HepG2 (cell line): ENCODE results near the gene COPS4. TPM values are rescaled to one million over a fixed set of nuclear protein-coding genes. Genes with fewer than 3 reads are reported as not detected.

Experiments used
- GATA4 ChIP-seq: sonication (generic); IDR thresholded peaks from 2 replicates; pipeline ENCODE4 v1.6.1; 2016; ENCODE audit warnings: antibody characterized with exemption, low read depth, borderline replicate concordance
- JUNB ChIP-seq: sonication (generic); formaldehyde crosslinking; IDR thresholded peaks from 2 replicates; pipeline ENCODE4 v1.8.0; 2022; ENCODE audit warnings: missing genetic modification reagents, mild to moderate bottlenecking, borderline replicate concordance
- MYNN ChIP-seq: sonication (generic); formaldehyde crosslinking; IDR thresholded peaks from 2 replicates; pipeline ENCODE4 v1.4.0; 2020; ENCODE audit warnings: mild to moderate bottlenecking, low read depth, missing genetic modification reagents
- NFIB ChIP-seq: sonication (generic); formaldehyde crosslinking; IDR thresholded peaks from 2 replicates; pipeline ENCODE4 v1.9.0; 2021; ENCODE audit warnings: missing genetic modification reagents, mild to moderate bottlenecking, borderline replicate concordance
- PRPF4 ChIP-seq: fragments of 200-400 bp; formaldehyde crosslinking; IDR thresholded peaks from 2 replicates; pipeline ENCODE4 v1.6.1; 2016; ENCODE audit warnings: low read length, low read depth; ENCODE audit not compliant: poor library complexity, severe bottlenecking
- THAP11 ChIP-seq: IDR thresholded peaks from 2 replicates; pipeline ENCODE4 v1.6.1; 2016; ENCODE audit warnings: missing biosample characterization, missing genetic modification reagents
- ZNF652 ChIP-seq: IDR thresholded peaks from 2 replicates; pipeline ENCODE4 v1.6.1; 2016; ENCODE audit warnings: low read depth, borderline replicate concordance
- polyA plus RNA-seq, 8 experiments: library from polyadenylated mRNA; depleted of rRNA in 3 of 8; stranded (reverse) in 7 of 8; unstranded in 1 of 8; fragments of >200 nt; fragmentation: Illumina TruSeq in 4 of 8; extraction: Trizol in 4 of 8; gene quantifications; 2 replicates each; pipeline versions ENCODE4 v1.2.1 to v1.2.3, GENCODE V29; 2011 to 2016; ENCODE audit warnings: low read depth in 4 of 8, missing spikeins in 1 of 8, mixed read lengths in 1 of 8; ENCODE audit not compliant: insufficient read depth in 1 of 8
- total RNA-seq, 5 experiments: library from RNA; depleted of rRNA; stranded (reverse); fragments of >200 nt; fragmentation: Illumina TruSeq; extraction: Trizol; gene quantifications; 2 replicates each; pipeline ENCODE4 v1.2.3, GENCODE V29; 2016; ENCODE audit warnings: low read depth in 1 of 5
- TF ChIP-seq, protein P1 (sequence below): sonication (generic); formaldehyde crosslinking; IDR thresholded peaks from 2 replicates; pipeline ENCODE4 v1.4.0; 2020; ENCODE audit warnings: mild to moderate bottlenecking, missing genetic modification reagents
- TF ChIP-seq, protein P2 (sequence below): IDR thresholded peaks from 2 replicates; pipeline ENCODE4 v1.6.1; 2018; ENCODE audit warnings: missing genetic modification reagents
- TF ChIP-seq, protein P3 (sequence below): IDR thresholded peaks from 2 replicates; pipeline ENCODE4 v1.6.1; 2018; ENCODE audit warnings: missing genetic modification reagents, mild to moderate bottlenecking, missing compliant biosample characterization
- TF ChIP-seq, protein P4 (sequence below): sonication (generic); formaldehyde crosslinking; IDR thresholded peaks from 2 replicates; pipeline ENCODE4 v1.4.0; 2020; ENCODE audit warnings: missing genetic modification reagents, borderline replicate concordance
- TF ChIP-seq, protein P5 (sequence below): sonication (generic); formaldehyde crosslinking; IDR thresholded peaks from 2 replicates; pipeline ENCODE4 v1.5.0; 2020; ENCODE audit warnings: mild to moderate bottlenecking, missing genetic modification reagents
- TF ChIP-seq, protein P6 (sequence below): sonication (generic); formaldehyde crosslinking; IDR thresholded peaks from 2 replicates; pipeline ENCODE4 v1.4.0; 2020; ENCODE audit warnings: low read depth, missing genetic modification reagents
- TF ChIP-seq, protein P7 (sequence below): IDR thresholded peaks from 2 replicates; pipeline ENCODE4 v1.6.1; 2016; ENCODE audit warnings: control low read depth

COPS4 gene
- total and polyA plus RNA-seq, 2 of the 13 experiments (the other 11 are each of a cell fraction or from before 2014, with no cell fraction given) = 28.8 to 52.5 TPM

DNA sequence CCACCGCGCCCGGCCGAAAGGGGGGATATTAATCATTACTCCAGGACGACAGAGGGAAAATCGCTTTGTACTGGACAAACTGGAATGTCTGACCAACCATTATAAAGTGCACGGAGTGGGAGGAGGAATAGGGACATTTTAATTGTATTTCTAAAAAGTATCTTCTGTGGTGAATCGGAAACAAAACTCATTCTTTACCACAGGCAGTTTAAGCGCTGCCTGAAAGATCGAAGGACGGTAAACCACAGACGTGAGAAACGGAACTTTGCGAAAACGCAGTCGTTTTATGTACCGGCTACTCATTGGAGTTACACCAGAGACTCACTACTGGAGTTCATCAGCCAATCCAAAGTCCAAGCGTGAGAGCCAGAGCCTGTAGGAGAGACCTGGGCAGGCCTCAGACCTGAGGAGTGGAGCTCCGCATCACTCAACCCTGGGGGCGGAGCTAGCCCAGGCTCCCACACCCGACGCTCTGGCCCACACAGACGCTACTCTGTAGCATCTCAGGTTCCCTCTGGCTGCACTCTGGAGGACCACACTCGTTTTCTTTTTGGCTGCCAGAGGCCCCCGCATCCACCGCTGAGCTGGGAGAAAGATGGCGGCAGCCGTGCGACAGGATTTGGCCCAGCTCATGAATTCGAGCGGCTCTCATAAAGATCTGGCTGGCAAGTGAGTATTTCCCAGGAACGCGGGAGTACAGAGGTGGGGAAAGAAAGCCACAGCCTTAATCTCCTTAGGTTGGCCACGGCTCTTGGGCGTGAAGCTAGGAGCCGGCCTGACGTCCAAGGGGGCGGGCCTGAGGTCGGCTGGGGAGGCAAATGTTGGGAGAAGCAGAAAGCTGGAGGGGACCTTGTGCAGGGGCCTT, at the start of gene COPS4 (continued):
- TF ChIP-seq, protein P1, sequence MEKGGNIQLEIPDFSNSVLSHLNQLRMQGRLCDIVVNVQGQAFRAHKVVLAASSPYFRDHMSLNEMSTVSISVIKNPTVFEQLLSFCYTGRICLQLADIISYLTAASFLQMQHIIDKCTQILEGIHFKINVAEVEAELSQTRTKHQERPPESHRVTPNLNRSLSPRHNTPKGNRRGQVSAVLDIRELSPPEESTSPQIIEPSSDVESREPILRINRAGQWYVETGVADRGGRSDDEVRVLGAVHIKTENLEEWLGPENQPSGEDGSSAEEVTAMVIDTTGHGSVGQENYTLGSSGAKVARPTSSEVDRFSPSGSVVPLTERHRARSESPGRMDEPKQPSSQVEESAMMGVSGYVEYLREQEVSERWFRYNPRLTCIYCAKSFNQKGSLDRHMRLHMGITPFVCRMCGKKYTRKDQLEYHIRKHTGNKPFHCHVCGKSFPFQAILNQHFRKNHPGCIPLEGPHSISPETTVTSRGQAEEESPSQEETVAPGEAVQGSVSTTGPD (CRISPR knock-in tag) = 0 out of 2 replicates have a peak, but pooled peaks have one; percentile 42
- TF ChIP-seq THAP11 (CRISPR knock-in tag) = peak; percentile 95
- TF ChIP-seq GATA4 = no peak
- TF ChIP-seq ZNF652 (CRISPR knock-in tag) = peak; percentile 23; the same call in 1 of the 2 replicates
- TF ChIP-seq, protein P2, sequence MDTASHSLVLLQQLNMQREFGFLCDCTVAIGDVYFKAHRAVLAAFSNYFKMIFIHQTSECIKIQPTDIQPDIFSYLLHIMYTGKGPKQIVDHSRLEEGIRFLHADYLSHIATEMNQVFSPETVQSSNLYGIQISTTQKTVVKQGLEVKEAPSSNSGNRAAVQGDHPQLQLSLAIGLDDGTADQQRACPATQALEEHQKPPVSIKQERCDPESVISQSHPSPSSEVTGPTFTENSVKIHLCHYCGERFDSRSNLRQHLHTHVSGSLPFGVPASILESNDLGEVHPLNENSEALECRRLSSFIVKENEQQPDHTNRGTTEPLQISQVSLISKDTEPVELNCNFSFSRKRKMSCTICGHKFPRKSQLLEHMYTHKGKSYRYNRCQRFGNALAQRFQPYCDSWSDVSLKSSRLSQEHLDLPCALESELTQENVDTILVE (CRISPR knock-in tag) = peak; percentile 98
- TF ChIP-seq, protein P3, sequence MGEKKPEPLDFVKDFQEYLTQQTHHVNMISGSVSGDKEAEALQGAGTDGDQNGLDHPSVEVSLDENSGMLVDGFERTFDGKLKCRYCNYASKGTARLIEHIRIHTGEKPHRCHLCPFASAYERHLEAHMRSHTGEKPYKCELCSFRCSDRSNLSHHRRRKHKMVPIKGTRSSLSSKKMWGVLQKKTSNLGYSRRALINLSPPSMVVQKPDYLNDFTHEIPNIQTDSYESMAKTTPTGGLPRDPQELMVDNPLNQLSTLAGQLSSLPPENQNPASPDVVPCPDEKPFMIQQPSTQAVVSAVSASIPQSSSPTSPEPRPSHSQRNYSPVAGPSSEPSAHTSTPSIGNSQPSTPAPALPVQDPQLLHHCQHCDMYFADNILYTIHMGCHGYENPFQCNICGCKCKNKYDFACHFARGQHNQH (CRISPR knock-in tag) = peak; percentile 95
- TF ChIP-seq MYNN (CRISPR knock-in tag) = no peak
- TF ChIP-seq JUNB (CRISPR knock-in tag) = no peak
- no peak for TF ChIP-seq NFIB (CRISPR knock-in tag)
- TF ChIP-seq, protein P4, sequence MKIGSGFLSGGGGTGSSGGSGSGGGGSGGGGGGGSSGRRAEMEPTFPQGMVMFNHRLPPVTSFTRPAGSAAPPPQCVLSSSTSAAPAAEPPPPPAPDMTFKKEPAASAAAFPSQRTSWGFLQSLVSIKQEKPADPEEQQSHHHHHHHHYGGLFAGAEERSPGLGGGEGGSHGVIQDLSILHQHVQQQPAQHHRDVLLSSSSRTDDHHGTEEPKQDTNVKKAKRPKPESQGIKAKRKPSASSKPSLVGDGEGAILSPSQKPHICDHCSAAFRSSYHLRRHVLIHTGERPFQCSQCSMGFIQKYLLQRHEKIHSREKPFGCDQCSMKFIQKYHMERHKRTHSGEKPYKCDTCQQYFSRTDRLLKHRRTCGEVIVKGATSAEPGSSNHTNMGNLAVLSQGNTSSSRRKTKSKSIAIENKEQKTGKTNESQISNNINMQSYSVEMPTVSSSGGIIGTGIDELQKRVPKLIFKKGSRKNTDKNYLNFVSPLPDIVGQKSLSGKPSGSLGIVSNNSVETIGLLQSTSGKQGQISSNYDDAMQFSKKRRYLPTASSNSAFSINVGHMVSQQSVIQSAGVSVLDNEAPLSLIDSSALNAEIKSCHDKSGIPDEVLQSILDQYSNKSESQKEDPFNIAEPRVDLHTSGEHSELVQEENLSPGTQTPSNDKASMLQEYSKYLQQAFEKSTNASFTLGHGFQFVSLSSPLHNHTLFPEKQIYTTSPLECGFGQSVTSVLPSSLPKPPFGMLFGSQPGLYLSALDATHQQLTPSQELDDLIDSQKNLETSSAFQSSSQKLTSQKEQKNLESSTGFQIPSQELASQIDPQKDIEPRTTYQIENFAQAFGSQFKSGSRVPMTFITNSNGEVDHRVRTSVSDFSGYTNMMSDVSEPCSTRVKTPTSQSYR (CRISPR knock-in tag) = no peak; the same call in 1 of the 2 replicates
- no peak for TF ChIP-seq PRPF4
- TF ChIP-seq, protein P5, sequence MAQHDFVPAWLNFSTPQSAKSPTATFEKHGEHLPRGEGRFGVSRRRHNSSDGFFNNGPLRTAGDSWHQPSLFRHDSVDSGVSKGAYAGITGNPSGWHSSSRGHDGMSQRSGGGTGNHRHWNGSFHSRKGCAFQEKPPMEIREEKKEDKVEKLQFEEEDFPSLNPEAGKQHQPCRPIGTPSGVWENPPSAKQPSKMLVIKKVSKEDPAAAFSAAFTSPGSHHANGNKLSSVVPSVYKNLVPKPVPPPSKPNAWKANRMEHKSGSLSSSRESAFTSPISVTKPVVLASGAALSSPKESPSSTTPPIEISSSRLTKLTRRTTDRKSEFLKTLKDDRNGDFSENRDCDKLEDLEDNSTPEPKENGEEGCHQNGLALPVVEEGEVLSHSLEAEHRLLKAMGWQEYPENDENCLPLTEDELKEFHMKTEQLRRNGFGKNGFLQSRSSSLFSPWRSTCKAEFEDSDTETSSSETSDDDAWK (CRISPR knock-in tag) = no peak
- TF ChIP-seq, protein P6, sequence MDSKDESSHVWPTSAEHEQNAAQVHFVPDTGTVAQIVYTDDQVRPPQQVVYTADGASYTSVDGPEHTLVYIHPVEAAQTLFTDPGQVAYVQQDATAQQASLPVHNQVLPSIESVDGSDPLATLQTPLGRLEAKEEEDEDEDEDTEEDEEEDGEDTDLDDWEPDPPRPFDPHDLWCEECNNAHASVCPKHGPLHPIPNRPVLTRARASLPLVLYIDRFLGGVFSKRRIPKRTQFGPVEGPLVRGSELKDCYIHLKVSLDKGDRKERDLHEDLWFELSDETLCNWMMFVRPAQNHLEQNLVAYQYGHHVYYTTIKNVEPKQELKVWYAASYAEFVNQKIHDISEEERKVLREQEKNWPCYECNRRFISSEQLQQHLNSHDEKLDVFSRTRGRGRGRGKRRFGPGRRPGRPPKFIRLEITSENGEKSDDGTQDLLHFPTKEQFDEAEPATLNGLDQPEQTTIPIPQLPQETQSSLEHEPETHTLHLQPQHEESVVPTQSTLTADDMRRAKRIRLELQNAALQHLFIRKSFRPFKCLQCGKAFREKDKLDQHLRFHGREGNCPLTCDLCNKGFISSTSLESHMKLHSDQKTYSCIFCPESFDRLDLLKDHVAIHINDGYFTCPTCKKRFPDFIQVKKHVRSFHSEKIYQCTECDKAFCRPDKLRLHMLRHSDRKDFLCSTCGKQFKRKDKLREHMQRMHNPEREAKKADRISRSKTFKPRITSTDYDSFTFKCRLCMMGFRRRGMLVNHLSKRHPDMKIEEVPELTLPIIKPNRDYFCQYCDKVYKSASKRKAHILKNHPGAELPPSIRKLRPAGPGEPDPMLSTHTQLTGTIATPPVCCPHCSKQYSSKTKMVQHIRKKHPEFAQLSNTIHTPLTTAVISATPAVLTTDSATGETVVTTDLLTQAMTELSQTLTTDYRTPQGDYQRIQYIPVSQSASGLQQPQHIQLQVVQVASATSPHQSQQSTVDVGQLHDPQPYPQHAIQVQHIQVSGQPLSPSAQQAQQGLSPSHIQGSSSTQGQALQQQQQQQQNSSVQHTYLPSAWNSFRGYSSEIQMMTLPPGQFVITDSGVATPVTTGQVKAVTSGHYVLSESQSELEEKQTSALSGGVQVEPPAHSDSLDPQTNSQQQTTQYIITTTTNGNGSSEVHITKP = peak; percentile 98
- TF ChIP-seq, protein P7, sequence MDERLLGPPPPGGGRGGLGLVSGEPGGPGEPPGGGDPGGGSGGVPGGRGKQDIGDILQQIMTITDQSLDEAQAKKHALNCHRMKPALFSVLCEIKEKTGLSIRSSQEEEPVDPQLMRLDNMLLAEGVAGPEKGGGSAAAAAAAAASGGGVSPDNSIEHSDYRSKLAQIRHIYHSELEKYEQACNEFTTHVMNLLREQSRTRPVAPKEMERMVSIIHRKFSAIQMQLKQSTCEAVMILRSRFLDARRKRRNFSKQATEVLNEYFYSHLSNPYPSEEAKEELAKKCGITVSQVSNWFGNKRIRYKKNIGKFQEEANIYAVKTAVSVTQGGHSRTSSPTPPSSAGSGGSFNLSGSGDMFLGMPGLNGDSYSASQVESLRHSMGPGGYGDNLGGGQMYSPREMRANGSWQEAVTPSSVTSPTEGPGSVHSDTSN (CRISPR knock-in tag) = no peak
